Measurements from ENCODE around the gene LGSN. TPM values are rescaled to one million over a fixed set of nuclear protein-coding genes. Genes with fewer than 3 reads are reported as not detected.
"Not testable (repeated sequence)": the region's sequence is repeated elsewhere in the genome, so short reads cannot be mapped to it uniquely, and the experiment has no call there.

Gene LGSN
- total RNA-seq, 1 donor from 2014 or later, result not detected

DNA sequence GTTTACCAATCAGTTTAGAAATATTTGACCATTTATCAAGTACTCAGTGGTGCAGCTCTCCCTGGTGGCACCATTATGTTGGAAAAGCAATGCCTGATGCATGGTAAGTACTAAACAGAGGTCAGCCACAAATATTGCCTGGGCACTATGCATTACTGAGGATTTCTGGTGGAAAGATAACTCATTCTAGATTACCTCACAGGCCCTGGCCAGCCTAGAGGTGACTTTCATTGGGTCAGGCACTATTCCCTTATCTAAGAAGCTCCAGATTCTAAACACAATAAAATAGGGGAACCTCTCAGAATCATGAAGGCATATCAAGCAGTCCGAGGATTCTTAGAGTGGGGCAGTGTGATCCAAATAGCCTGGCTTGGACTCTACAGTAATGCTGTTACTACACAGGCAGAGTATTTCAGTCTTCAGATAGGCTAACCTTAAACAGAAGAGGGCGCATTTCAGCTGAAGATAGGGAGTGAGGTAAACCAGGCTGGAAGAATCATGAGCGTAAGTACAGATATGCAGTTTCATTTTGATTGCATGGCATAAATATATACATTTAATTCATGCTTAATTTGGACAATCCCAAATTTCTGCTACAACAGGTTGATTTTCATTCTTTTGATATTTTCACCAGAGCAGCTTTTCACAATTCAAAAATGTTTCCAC, 12.1 kb downstream of the LGSN start:
- no peak for DNase-seq (ENCODE audit: extremely low read depth, low read depth, low spot score)

GRCh38 chr6:63306420-63306819, 13.4 kb downstream of the LGSN start:
- DNase-seq (ENCODE audit: extremely low read depth, low read depth, low spot score), result no peak

DNA sequence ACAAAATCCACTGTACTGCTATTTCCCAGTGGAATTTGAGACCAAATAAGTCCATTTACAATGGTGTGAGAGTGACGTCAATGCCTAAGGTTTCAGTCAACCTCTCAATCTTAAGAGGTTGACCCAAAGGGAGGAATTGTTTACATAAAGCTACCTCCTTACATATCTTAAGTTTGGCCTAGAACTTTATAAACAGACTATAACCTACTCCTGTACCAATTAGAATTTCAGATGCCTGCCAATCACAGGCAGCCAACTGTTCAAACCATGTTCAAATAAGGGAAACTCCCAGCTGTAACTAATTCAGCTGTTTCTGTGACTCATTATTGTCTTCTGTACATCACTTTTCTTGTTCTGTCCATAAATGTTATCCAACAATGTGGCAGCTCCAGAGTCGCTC, 14.5 kb downstream of the LGSN start:
- DNase-seq (ENCODE audit: extremely low read depth, low read depth, low spot score), result no peak

DNA sequence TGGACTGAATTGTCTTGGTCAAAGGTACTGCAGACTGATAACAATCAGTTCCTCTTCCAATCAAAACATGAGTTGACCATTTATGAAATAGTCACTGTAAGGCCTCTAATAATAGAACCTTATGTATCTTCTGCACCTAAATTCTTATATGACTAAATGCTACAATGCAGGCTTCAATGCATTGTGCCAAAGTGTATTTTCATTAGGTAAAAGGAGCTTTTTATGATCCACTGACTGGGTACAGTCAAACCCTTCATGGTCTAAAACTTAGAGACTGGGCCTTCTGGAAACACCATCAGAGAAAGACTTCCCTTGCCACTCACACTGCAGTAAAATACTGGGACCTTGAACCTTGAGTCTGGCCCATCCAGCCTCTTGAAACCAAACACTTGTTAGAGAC, 16.3 kb downstream of the LGSN start:
- no peak for DNase-seq (ENCODE audit: extremely low read depth, low read depth, low spot score)

DNA sequence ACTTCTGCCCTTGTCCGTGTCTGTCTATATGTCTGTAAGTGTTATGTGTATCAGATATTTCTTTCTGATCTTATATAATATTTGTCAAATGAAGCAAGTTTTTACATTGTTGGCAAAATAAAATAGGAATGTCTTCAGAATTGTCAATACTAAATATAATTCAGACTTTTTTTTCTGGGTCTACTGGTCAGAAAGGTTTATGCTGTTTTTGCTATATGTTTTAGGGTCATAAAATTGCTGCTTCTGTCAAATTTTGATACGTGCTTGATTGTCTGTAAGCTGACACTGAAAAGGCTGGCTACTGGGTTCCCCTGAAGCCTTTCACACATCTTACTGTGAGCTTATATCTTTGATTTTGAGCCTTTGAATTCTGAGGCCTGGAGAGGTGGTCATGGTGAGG, 20.1 kb downstream of the LGSN start:
- no peak for DNase-seq (ENCODE audit: extremely low read depth, low read depth, low spot score)

DNA sequence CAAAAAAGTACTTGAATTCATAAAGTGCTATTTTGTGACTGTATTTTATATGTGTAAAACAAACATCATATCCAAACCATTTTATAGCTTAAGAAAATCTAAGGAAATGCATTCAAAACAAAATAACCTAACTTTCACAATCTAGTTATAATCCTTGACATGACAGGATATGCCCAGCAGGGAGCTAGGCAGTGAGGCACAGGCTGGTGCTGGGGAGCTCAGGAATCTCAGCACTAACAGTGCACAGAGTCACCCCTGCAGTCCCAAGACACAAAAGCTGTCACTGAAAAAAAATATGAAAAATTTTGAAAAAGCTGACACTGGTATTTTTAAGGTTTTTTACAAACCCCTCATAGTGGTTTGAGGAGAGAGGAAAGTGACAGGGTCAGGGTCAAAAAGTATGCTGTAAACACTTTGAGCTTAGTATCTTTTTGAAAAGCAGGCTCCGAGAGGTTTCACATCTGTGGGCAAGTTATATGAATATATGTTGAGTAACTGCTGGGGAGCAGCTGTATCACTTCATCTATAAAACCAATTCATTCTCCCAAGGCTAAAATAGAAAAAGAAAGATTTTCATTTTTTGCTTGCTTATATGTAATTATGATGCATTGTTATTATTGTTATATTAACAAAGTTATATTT, 24.1 kb downstream of the LGSN start:
- DNase-seq (ENCODE audit: extremely low read depth, low read depth, low spot score), result no peak

DNA sequence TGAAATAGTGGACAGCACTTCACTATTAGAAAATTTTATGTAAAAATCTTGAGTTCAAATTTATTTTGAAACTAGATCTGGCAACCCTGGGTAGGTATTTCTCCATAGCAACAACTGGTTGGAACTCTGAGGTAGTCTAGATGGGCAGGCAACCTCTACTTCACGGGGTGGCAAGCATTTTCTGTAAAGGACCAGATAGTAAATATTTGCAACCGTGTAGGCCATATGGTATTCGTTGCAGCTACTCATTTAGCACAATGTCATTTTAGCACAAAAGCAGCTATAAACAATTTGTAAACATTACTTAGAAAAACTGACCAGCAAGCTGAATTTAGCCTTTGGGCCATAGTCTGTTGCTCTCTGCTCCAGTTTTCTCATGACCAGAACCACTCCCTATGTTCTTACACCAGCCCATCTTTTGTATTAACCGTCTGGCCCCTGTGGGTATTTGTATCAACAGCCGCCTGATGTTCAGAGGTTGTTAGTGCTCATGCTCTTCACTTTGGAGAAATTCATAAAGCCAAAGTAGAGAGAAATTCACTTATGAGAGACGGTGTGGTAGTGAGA, 29.2 kb downstream of the LGSN start:
- DNase-seq (ENCODE audit: extremely low read depth, low read depth, low spot score), result no peak

GRCh38 chr6:63289269-63289872, 30.4 kb downstream of the LGSN start:
- no peak for DNase-seq (ENCODE audit: extremely low read depth, low read depth, low spot score)

DNA sequence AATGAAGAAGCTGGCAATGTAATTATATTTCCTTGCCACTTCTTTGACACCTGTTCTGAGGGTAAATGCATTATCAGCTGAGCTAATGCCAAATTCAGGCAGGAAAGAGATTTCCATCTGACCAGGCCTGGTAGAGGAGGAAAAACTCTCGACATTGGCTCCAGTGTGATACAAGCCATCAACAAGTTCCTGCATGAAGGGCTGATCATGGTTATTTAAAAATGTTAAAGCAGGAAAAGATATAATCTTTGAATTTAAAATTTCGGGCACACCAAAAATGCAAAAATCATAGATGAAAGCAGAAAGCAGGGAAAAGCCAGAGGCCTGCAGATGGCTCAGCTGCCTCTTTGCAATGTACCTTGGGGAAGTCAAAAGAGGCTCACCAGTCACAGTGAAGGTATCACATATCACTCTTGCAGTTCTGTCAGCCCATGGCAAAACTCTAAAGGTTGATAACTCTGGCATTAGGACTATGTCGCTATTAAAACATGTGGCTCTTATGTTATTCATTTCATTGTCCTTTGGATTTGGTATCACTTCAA, 39.1 kb downstream of the LGSN start:
- DNase-seq (ENCODE audit: extremely low read depth, low read depth, low spot score), result no peak

DNA sequence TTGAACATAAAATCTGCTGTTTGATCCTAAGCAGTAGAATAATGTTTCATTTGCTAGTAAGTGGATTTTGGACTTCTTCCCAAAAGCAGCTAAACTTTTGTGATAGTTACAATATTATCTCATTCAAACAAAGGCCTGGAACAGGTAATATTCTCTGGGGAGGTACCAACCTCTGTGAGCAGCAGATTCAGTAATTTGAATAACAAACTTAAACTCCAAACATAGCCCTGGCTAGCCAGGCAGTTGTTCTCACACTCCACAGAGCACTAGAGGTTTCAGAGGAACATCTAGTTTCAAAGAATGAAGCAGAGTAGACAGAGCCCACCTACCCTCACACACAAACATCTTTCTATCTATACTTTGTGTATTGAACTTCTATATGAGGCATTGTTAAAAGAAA, 40.9 kb downstream of the LGSN start:
- no peak for DNase-seq (ENCODE audit: extremely low read depth, low read depth, low spot score)

DNA sequence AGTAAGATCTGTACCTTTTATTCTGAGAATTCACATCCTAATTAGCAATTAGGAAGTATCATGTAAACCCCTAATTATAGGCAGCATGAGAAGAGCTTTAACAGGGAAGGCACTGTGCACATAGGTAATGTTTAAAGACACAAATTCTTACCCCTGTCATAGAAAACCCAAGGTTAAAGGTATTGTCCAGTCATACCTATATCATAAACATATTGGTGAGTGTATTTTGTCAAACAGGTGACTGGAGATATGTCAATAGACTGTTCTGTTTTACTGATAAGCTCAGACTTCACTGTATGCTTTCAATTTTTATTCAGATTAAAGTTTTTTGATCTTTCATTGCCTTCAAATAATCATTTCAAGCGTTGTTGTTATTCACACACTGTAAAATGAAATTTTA, 43.8 kb downstream of the LGSN start:
- DNase-seq (ENCODE audit: extremely low read depth, low read depth, low spot score), result no peak

- DNase-seq (ENCODE audit: extremely low read depth, low read depth, low spot score), result not testable (repeated sequence)
These were observed 44.9 kb downstream of the LGSN start for GRCh38 chr6:63274795-63275430.

GRCh38 chr6:63272397-63272796, 47.4 kb downstream of the LGSN start:
- DNase-seq (ENCODE audit: extremely low read depth, low read depth, low spot score), result no peak

GRCh38 chr6:63269470-63269869, 50.3 kb downstream of the LGSN start:
- no peak for DNase-seq (ENCODE audit: extremely low read depth, low read depth, low spot score)

- no peak for DNase-seq (ENCODE audit: extremely low read depth, low read depth, low spot score)
These were observed 51.2 kb downstream of the LGSN start for GRCh38 chr6:63268574-63268973.

GRCh38 chr6:63267828-63268227, 52.0 kb downstream of the LGSN start:
- DNase-seq (ENCODE audit: extremely low read depth, low read depth, low spot score), result no peak

DNA sequence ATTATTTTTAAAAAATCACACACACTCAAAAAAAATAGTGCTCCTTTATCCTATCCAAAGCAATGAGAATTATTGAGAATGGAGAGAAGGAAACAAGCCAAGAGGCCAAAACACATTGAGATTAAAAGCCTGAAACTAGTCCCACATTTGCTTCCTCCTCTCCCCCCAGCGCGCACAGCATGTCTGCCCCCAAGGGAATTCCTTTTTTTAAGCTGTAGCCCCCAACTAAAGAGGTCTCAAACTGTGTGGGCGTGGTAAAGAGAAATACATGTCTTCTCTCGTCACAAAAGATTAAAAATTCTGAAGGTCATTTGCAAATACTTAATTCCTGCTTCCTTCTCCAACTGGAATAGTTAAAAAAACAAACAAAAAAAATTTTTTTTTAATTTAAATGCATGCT, 52.7 kb downstream of the LGSN start:
- no peak for DNase-seq (ENCODE audit: extremely low read depth, low read depth, low spot score)

- no peak for DNase-seq (ENCODE audit: extremely low read depth, low read depth, low spot score)
These were observed 56.3 kb downstream of the LGSN start for GRCh38 chr6:63263444-63263843.

DNA sequence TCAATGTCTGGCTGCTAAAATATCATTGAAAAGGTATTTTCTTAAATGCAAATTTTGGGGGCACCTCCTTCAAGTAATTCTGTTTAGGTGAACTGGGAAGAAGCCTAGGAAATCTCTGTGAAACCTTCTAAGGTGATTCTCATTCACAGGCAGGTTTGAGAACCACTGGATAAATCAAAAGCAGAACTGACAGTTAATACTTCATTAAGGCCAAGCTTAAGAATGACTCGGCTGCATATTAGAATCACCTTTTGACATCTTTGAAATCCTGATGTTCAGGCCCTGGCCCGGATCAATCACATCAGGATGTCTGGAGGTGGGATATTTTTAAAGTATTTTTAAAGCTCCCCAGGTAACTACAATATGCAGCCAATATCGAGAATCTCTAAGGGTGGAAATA, 58.0 kb downstream of the LGSN start:
- DNase-seq (ENCODE audit: extremely low read depth, low read depth, low spot score), result no peak

- DNase-seq (ENCODE audit: extremely low read depth, low read depth, low spot score), result no peak
These were observed 60.6 kb downstream of the LGSN start for GRCh38 chr6:63259153-63259552.

GRCh38 chr6:63249875-63250482, 69.8 kb downstream of the LGSN start:
- no peak for DNase-seq (ENCODE audit: extremely low read depth, low read depth, low spot score)

Data from glomerular endothelial cell (primary cell).